Caco-2 (cell line): ENCODE measurements around the gene NPPC. TPM values are rescaled to one million over a fixed set of nuclear protein-coding genes. Genes with fewer than 3 reads are reported as not detected.
"Not testable (repeated sequence)": the region's sequence is repeated elsewhere in the genome, so short reads cannot be mapped to it uniquely, and the experiment has no call there.

ENCODE experiments used
- BruUV-seq: library from RNA; stranded (reverse); fragments of 400-500 nt; replicated peaks from 2 replicates; lab custom pipeline; 2021; lab: Mats Ljungman, UMichigan
- CTCF ChIA-PET: fragments of 300-600 bp; sonication (Branson Sonifier 250); formaldehyde crosslinking; loops from one replicate; lab custom pipeline; 2022; ENCODE audit warnings: antibody characterized with exemption; lab: Charles Lee
- POLR2A ChIA-PET: fragments of 300-600 bp; sonication (Branson Sonifier 250); formaldehyde crosslinking; loops from one replicate; lab custom pipeline; 2022; ENCODE audit warnings: antibody characterized with exemption; lab: Charles Lee
- DNase-seq, 2 experiments: peaks; one replicate each; pipeline versions ENCODE4 v3.0.0 to v3.0.0-alpha.2; 2020 to 2022
- H3K27me3 ChIP-seq: replicated peaks from 2 replicates; pipeline ENCODE4 v1.6.0; 2011; ENCODE audit warnings: low read length; ENCODE audit not compliant: control insufficient read depth, insufficient read depth
- H3K36me3 ChIP-seq: 2 replicates; pipeline ENCODE4 v1.5.1; 2011; ENCODE audit warnings: low read length; ENCODE audit not compliant: control insufficient read depth, insufficient read depth
- H3K4me1 ChIP-seq: fragments of 250-450 bp; sonication (Bioruptor Pico); 2 replicates; pipeline ENCODE4 v1.5.1; 2020; ENCODE audit warnings: mild to moderate bottlenecking
- H3K4me3 ChIP-seq: 2 replicates; pipeline ENCODE4 v1.5.1; 2011; ENCODE audit warnings: low read depth, mild to moderate bottlenecking, control low read depth, low read length
- H3K9me3 ChIP-seq: fragments of 250-450 bp; sonication (Bioruptor Pico); 2 replicates; pipeline ENCODE4 v1.5.1; 2020; ENCODE audit warnings: mild to moderate bottlenecking, moderate library complexity
- H3K27ac Mint-ChIP-seq: one replicate; pipeline ENCODE4 v1.8.0; 2022; ENCODE audit warnings: mixed read lengths; ENCODE audit not compliant: unreplicated experiment
- H3K27me3 Mint-ChIP-seq: one replicate; pipeline ENCODE4 v1.8.0; 2022; ENCODE audit warnings: mixed read lengths; ENCODE audit not compliant: insufficient read depth, unreplicated experiment
- H3K36me3 Mint-ChIP-seq: one replicate; pipeline ENCODE4 v1.8.0; 2022; ENCODE audit warnings: mild to moderate bottlenecking, mixed read lengths; ENCODE audit not compliant: insufficient read depth, unreplicated experiment
- H3K4me1 Mint-ChIP-seq: one replicate; pipeline ENCODE4 v1.8.0; 2022; ENCODE audit warnings: low read depth, mixed read lengths; ENCODE audit not compliant: unreplicated experiment
- H3K4me3 Mint-ChIP-seq: one replicate; pipeline ENCODE4 v1.8.0; 2022; ENCODE audit warnings: mild to moderate bottlenecking, moderate library complexity, mixed read lengths; ENCODE audit not compliant: unreplicated experiment
- H3K9me3 Mint-ChIP-seq: one replicate; pipeline ENCODE4 v1.8.0; 2022; ENCODE audit warnings: mixed read lengths; ENCODE audit not compliant: unreplicated experiment
- CTCF ChIP-seq, 2 experiments: fragments of 200-600 bp in 1 of 2; IDR thresholded peaks; 1 replicate in 1 of 2; 2 replicates in 1 of 2; pipeline versions ENCODE4 v1.5.1 to v1.8.0; 2011 to 2022; ENCODE audit warnings: antibody characterized with exemption in 1 of 2, control low read depth in 1 of 2, inconsistent platforms in 1 of 2, low read depth in 1 of 2, low read length in 1 of 2, mild to moderate bottlenecking in 1 of 2, moderate library complexity in 1 of 2; ENCODE audit not compliant: insufficient read depth in 1 of 2, severe bottlenecking in 1 of 2, unreplicated experiment in 1 of 2
- intact Hi-C: fragments of 100-400 bp; cut with micrococcal nuclease; formaldehyde crosslinking; loops from one replicate; pipeline ENCODE4 v1.10.0; 2022; ENCODE audit not compliant: unreplicated experiment
- total RNA-seq: library from RNA; stranded (reverse); gene quantifications from 2 replicates; pipeline ENCODE4 v1.2.3, GENCODE V29; 2022

Gene NPPC
- total RNA-seq, 1 experiment from 2014 or later = not detected

- no peaks in the 10 kb centered on the region for H3K9me3 ChIP-seq
- no peak for DNase-seq
- no TSS peak for BruUV-seq
- Mint-ChIP-seq H3K9me3 (no peaks in the 10 kb centered on the region), H3K27me3 (no peaks in the 10 kb centered on the region), H3K36me3 (peaks cover 5% of the 10 kb centered on the region), H3K4me3 (no peak overlapping the region), H3K4me1 (peaks cover 3% of the 10 kb centered on the region), H3K27ac (no peak overlapping the region)
- no peak for TF ChIP-seq CTCF (IDR thresholded peaks at IDR 0.05; ENCODE audit: insufficient read depth in 1 of 2, low read depth in 1 of 2, low read length in 1 of 2, severe bottlenecking in 1 of 2, unreplicated experiment in 1 of 2)
- H3K4me3 ChIP-seq = no peak overlapping the region
- no peaks in the 10 kb centered on the region for H3K36me3 ChIP-seq
- ChIA-PET POLR2A (no interaction called here), CTCF (no interaction called here)
- no peaks in the 10 kb centered on the region for H3K4me1 ChIP-seq
- intact Hi-C loops = no loop called here
- H3K27me3 ChIP-seq = no peaks in the 10 kb centered on the region
These were observed 29.7 kb upstream of the NPPC start for GRCh38 chr2:231955758-231956472.

- DNase-seq = no peak
- TF ChIP-seq CTCF (IDR thresholded peaks at IDR 0.05; ENCODE audit: insufficient read depth in 1 of 2, low read depth in 1 of 2, low read length in 1 of 2, severe bottlenecking in 1 of 2, unreplicated experiment in 1 of 2) = no peak
- CTCF ChIA-PET = no interaction called here
- intact Hi-C loops = no loop called here
- no peaks in the 10 kb centered on the region for H3K4me1 Mint-ChIP-seq
- H3K36me3 ChIP-seq = no peaks in the 10 kb centered on the region
- no peaks in the 10 kb centered on the region for H3K9me3 ChIP-seq
- no peak overlapping the region for H3K4me3 ChIP-seq
- POLR2A ChIA-PET = no interaction called here
- BruUV-seq = no TSS peak
- H3K27ac Mint-ChIP-seq = no peak overlapping the region
- H3K4me3 Mint-ChIP-seq = no peak overlapping the region
- H3K27me3 Mint-ChIP-seq = no peaks in the 10 kb centered on the region
- H3K4me1 ChIP-seq = no peaks in the 10 kb centered on the region
- no peaks in the 10 kb centered on the region for H3K27me3 ChIP-seq
- H3K36me3 Mint-ChIP-seq = no peaks in the 10 kb centered on the region
- H3K9me3 Mint-ChIP-seq = no peaks in the 10 kb centered on the region
These were observed 25.3 kb upstream of the NPPC start for GRCh38 chr2:231951452-231952035.

GRCh38 chr2:231947694-231948093 is 21.5 kb upstream of the NPPC start:
- Mint-ChIP-seq H3K4me1 (no peaks in the 10 kb centered on the region), H3K9me3 (no peaks in the 10 kb centered on the region), H3K36me3 (no peaks in the 10 kb centered on the region), H3K27ac (no peak overlapping the region), H3K4me3 (no peak overlapping the region), H3K27me3 (no peaks in the 10 kb centered on the region)
- no peak for TF ChIP-seq CTCF (IDR thresholded peaks at IDR 0.05; ENCODE audit: insufficient read depth in 1 of 2, low read depth in 1 of 2, low read length in 1 of 2, severe bottlenecking in 1 of 2, unreplicated experiment in 1 of 2)
- CTCF ChIA-PET = no interaction called here
- POLR2A ChIA-PET = no interaction called here
- H3K36me3 ChIP-seq = no peaks in the 10 kb centered on the region
- H3K4me1 ChIP-seq = no peaks in the 10 kb centered on the region
- no peaks in the 10 kb centered on the region for H3K9me3 ChIP-seq
- intact Hi-C loops = no loop called here
- no TSS peak for BruUV-seq
- DNase-seq = no peak
- H3K27me3 ChIP-seq = no peaks in the 10 kb centered on the region
- no peak overlapping the region for H3K4me3 ChIP-seq

GRCh38 chr2:231947112-231947511 is 20.9 kb upstream of the NPPC start:
- POLR2A ChIA-PET, DNase-seq, H3K27me3 Mint-ChIP-seq, H3K9me3 Mint-ChIP-seq, H3K4me3 Mint-ChIP-seq, H3K4me1 ChIP-seq, CTCF ChIA-PET, H3K4me3 ChIP-seq, BruUV-seq, H3K9me3 ChIP-seq, H3K36me3 ChIP-seq, intact Hi-C loops, H3K4me1 Mint-ChIP-seq, H3K27ac Mint-ChIP-seq, H3K27me3 ChIP-seq, H3K36me3 Mint-ChIP-seq: not testable (repeated sequence)
